ENCODE measurements around the gene HMGXB3. TPM values are rescaled to one million over a fixed set of nuclear protein-coding genes. Genes with fewer than 3 reads are reported as not detected.
A peak's percentile ranks its signal among the peaks of the same experiment; 100 is the strongest.

HMGXB3 gene
- total RNA-seq, 1 experiment from 2014 or later = 38.0 TPM

DNA sequence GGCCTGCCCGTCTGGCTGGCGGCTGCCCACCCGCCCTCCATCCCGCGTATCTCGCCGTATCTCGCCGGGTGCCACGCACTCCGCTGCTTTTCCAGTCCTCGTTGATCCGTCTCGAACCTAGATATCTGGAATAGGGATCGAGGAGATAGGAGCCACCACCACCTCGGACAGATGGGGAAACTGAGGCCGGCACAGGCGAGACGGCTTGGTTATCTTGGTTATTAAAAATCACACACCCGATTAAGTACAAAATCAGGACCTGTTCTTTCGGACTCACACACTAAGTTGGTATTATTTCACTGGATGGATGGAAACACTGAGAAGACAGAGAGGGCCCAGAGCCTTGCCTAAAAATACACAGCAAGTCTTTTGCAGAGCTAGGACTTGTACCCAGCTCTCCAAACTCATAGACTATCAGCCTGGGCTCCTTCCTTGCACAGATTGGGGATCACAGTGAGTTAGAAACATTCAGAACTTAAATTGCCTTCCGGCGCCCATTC, 39.3 kb upstream of the HMGXB3 start:
- peaks cover 28% of the 10 kb centered on the region for H3F3A ChIP-seq (ENCODE audit: insufficient read depth, low read depth)
- no peaks in the 10 kb centered on the region for H3K27me3 ChIP-seq (ENCODE audit: insufficient read depth, low read depth)
- peak overlapping the region; percentile 75 for H3K4me3 ChIP-seq
- H3K4me1 ChIP-seq (replicated peaks; ENCODE audit: insufficient read depth) = peaks cover 13% of the 10 kb centered on the region
- no peaks in the 10 kb centered on the region for H3K36me3 ChIP-seq (ENCODE audit: low read depth)
- DNase-seq = no peak
- H2AFZ ChIP-seq = peak overlapping the region; percentile 90
- no peaks in the 10 kb centered on the region for H4K20me1 ChIP-seq (ENCODE audit: insufficient read depth)
- TSS peak; percentile 62 for BruUV-seq (replicated peaks)
- intact Hi-C loops (cut with micrococcal nuclease; ENCODE audit: unreplicated experiment) = loop anchor here (2.0 to 10.0 kb wide), 3 partner anchors 59 to 326 kb away; no protein-coding TSS in a partner anchor
- peak overlapping the region; percentile 91 for H3K4me2 ChIP-seq
- H3K9me3 ChIP-seq (ENCODE audit: insufficient read depth, low read depth) = no peaks in the 10 kb centered on the region
- ChIA-PET CTCF (interaction anchor here (0.6 to 2.3 kb wide), 9 partner anchors 26 to 792 kb away, joined by 3 to 27 read pairs (median 5); no protein-coding TSS in a partner anchor), POLR2A (ENCODE audit: unreplicated experiment) (interaction anchor here (0.6 to 0.7 kb wide), 5 partner anchors 14 to 521 kb away, joined by 3 to 6 read pairs (median 3); no protein-coding TSS in a partner anchor)
- H3K79me2 ChIP-seq (ENCODE audit: low read depth) = no peaks in the 10 kb centered on the region
- no peak overlapping the region; the same call in 1 of the 2 replicates for H3K27ac ChIP-seq
- H3K9me2 ChIP-seq (ENCODE audit: insufficient read depth) = no peaks in the 10 kb centered on the region
- no peak for TF ChIP-seq EZH2 (IDR thresholded peaks at IDR 0.05; ENCODE audit: low read depth)
- TF ChIP-seq, protein P1, sequence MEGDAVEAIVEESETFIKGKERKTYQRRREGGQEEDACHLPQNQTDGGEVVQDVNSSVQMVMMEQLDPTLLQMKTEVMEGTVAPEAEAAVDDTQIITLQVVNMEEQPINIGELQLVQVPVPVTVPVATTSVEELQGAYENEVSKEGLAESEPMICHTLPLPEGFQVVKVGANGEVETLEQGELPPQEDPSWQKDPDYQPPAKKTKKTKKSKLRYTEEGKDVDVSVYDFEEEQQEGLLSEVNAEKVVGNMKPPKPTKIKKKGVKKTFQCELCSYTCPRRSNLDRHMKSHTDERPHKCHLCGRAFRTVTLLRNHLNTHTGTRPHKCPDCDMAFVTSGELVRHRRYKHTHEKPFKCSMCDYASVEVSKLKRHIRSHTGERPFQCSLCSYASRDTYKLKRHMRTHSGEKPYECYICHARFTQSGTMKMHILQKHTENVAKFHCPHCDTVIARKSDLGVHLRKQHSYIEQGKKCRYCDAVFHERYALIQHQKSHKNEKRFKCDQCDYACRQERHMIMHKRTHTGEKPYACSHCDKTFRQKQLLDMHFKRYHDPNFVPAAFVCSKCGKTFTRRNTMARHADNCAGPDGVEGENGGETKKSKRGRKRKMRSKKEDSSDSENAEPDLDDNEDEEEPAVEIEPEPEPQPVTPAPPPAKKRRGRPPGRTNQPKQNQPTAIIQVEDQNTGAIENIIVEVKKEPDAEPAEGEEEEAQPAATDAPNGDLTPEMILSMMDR (conservative IDR thresholded peaks at IDR 0.05) = no peak

DNA sequence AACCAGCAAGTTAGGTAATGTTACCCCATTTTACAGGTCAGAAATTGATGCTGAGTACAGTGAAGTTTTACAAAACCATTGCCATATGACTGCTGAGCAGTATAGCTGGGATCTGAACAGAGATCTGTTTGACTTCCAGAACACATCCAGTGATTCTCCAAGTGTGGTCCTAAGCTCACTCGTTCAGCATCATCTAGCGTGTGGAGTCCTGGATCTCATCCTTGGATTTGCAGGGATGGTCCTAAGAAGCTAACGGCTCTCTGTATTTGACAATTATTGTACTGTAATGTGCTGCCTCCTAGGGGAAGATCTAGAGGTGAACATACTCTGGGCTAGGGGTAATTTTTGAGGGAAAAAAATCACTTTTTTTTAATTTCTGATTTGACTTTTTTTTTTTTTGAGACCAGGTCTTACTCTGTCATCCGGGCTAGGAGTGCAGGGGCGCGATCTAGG, 38.6 kb upstream of the HMGXB3 start:
- peaks cover 28% of the 10 kb centered on the region for H3F3A ChIP-seq (ENCODE audit: insufficient read depth, low read depth)
- no peaks in the 10 kb centered on the region for H3K36me3 ChIP-seq (ENCODE audit: low read depth)
- ChIA-PET CTCF (interaction anchor here (0.7 to 2.3 kb wide), 10 partner anchors 26 to 325 kb away, joined by 3 to 27 read pairs (median 6); no protein-coding TSS in a partner anchor), POLR2A (ENCODE audit: unreplicated experiment) (interaction anchor here (0.6 to 0.7 kb wide), 4 partner anchors 13 to 124 kb away, joined by 3 to 30 read pairs (median 10); no protein-coding TSS in a partner anchor)
- H3K4me1 ChIP-seq (replicated peaks; ENCODE audit: insufficient read depth) = peaks cover 13% of the 10 kb centered on the region
- no peaks in the 10 kb centered on the region for H4K20me1 ChIP-seq (ENCODE audit: insufficient read depth)
- peak in 1 of 2 experiments; percentile 16 for DNase-seq
- H2AFZ ChIP-seq = no peak overlapping the region
- TF ChIP-seq EZH2 (IDR thresholded peaks at IDR 0.05; ENCODE audit: low read depth) = no peak
- TF ChIP-seq, protein P1 (conservative IDR thresholded peaks at IDR 0.05) = peak; percentile 71
- peak overlapping the region; percentile 75; the same call in 1 of the 2 replicates for H3K4me3 ChIP-seq
- H3K79me2 ChIP-seq (ENCODE audit: low read depth) = no peaks in the 10 kb centered on the region
- H3K9me3 ChIP-seq (ENCODE audit: insufficient read depth, low read depth) = no peaks in the 10 kb centered on the region
- peak overlapping the region; percentile 91 for H3K4me2 ChIP-seq
- no peaks in the 10 kb centered on the region for H3K27me3 ChIP-seq (ENCODE audit: insufficient read depth, low read depth)
- no peak overlapping the region for H3K27ac ChIP-seq
- intact Hi-C loops (cut with micrococcal nuclease; ENCODE audit: unreplicated experiment) = loop anchor here (1.0 to 10.0 kb wide), 5 partner anchors 28 to 327 kb away; no protein-coding TSS in a partner anchor
- H3K9me2 ChIP-seq (ENCODE audit: insufficient read depth) = no peaks in the 10 kb centered on the region
- BruUV-seq (replicated peaks) = no TSS peak

DNA sequence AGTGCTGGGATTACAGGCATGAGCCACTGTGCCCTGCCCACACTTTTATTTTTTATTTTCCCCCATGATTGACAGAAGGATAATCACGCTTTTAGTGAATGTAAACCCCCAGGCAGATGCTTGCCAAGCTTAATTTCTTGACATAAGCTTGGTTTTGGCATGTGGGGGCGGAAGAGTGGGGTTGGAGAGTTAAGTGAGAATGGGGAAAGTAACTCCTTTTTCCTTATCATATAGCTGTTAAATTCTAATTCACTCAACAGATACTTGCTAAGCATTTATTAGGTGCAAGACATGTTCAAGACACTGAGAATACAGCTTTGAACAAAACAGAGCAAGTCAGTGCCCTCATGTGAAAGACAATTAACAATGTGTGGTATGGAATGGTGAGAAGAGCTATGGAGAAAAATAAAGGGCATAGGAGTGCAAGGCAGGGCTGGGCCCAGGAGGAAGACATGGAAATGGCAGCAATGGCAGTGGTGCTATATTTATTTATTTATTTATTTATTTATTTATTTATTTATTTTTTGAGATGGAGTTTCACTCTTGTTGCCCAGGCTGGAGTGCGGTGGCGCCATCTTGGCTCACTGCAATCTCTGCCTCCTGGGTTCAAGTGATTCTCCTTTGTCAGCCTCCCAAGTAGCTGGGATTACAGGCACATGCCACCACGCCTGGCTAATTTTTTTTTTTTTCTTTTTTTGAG, 37.8 kb upstream of the HMGXB3 start:
- Histone ChIP-seq H2AFZ (no peak overlapping the region), H3K9me3 (ENCODE audit: insufficient read depth, low read depth) (no peaks in the 10 kb centered on the region), H3K79me2 (ENCODE audit: low read depth) (no peaks in the 10 kb centered on the region), H3K36me3 (ENCODE audit: low read depth) (no peaks in the 10 kb centered on the region), H3K4me3 (no peak overlapping the region), H3K27me3 (ENCODE audit: insufficient read depth, low read depth) (no peaks in the 10 kb centered on the region), H3K4me2 (no peak overlapping the region), H3F3A (ENCODE audit: insufficient read depth, low read depth) (peaks cover 28% of the 10 kb centered on the region), H3K9me2 (ENCODE audit: insufficient read depth) (no peaks in the 10 kb centered on the region), H3K4me1 (replicated peaks; ENCODE audit: insufficient read depth) (peaks cover 13% of the 10 kb centered on the region; the same call in 1 of the 2 replicates), H4K20me1 (ENCODE audit: insufficient read depth) (no peaks in the 10 kb centered on the region), H3K27ac (no peak overlapping the region)
- TF ChIP-seq EZH2 (IDR thresholded peaks at IDR 0.05; ENCODE audit: low read depth) = no peak
- TF ChIP-seq, protein P1 (conservative IDR thresholded peaks at IDR 0.05) = no peak
- no TSS peak for BruUV-seq (replicated peaks)
- DNase-seq = no peak
- POLR2A ChIA-PET (ENCODE audit: unreplicated experiment) = interaction anchor here (0.6 to 0.7 kb wide), 3 partner anchors 22 to 459 kb away, joined by 3 to 7 read pairs (median 4); no protein-coding TSS in a partner anchor
- intact Hi-C loops (cut with micrococcal nuclease; ENCODE audit: unreplicated experiment) = loop anchor here (1.0 to 10.0 kb wide), 4 partner anchors 28 to 328 kb away; no protein-coding TSS in a partner anchor
- CTCF ChIA-PET = interaction anchor here (0.7 to 2.3 kb wide), 9 partner anchors 9 to 287 kb away, joined by 3 to 27 read pairs (median 5); no protein-coding TSS in a partner anchor

Data from PC-9 (cell line).